ENCODE data around the gene FOSL1. TPM values are rescaled to one million over a fixed set of nuclear protein-coding genes. Genes with fewer than 3 reads are reported as not detected.
A peak's percentile ranks its signal among the peaks of the same experiment; 100 is the strongest.

FOSL1 gene
- total RNA-seq, 2 experiments from 2014 or later: 0.88 TPM; not detected in 1

DNA sequence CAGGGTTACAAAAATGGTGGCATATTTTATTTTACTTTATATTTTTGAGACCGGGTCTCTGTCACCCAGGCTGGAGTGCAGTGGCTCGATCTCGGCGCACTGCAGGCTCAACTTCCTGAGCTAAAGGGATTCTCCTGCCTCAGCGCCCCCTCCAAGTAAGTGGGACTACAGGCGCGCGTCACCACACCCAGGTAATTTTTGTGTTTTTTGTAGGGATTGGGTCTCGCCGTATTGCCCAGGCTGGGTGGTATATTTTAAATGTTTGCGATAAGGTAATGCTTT is 652 bp upstream of the FOSL1 start:
- ChIA-PET POLR2A (interaction anchor here (0.8 to 2.3 kb wide), 4 partner anchors 9 to 15 kb away, joined by 3 to 5 read pairs (median 4); partner anchors contain the start of gene CCDC85B), CTCF (ENCODE audit: unreplicated experiment) (interaction anchor here (1.1 kb wide), 1 partner anchor 11 kb away, joined by 3 read pairs; the partner anchor contains the start of gene CCDC85B)
- no peaks in the 10 kb centered on the region for H3K9me2 ChIP-seq (ENCODE audit: insufficient read depth, low read length)
- no peak overlapping the region for H3K27ac ChIP-seq (ENCODE audit: low read depth, low read length, poor library complexity, severe bottlenecking)
- DNase-seq (ENCODE audit: low spot score): no peak
- H2AFZ ChIP-seq (ENCODE audit: low read length): no peak overlapping the region
- H3K36me3 ChIP-seq (ENCODE audit: insufficient read depth, low read length): no peaks in the 10 kb centered on the region
- H3K79me2 ChIP-seq (ENCODE audit: insufficient read depth, low read depth, low read length): no peaks in the 10 kb centered on the region
- peak overlapping the region; percentile 80 for H3K4me2 ChIP-seq (ENCODE audit: low read length)
- no peaks in the 10 kb centered on the region for H3K9me3 ChIP-seq (ENCODE audit: low read length)
- intact Hi-C loops (cut with micrococcal nuclease; ENCODE audit: unreplicated experiment): loop anchor here (2.0 kb wide), 1 partner anchor 18 kb away; the partner anchor contains the start of genes C11orf68 and DRAP1
- H3K4me3 ChIP-seq (ENCODE audit: low read depth, low read length, poor library complexity, severe bottlenecking): no peak overlapping the region
- no peak for TF ChIP-seq EZH2phosphoT487 (IDR thresholded peaks at IDR 0.05; ENCODE audit: borderline replicate concordance, low read depth, low read length)
- TF ChIP-seq, protein P1, sequence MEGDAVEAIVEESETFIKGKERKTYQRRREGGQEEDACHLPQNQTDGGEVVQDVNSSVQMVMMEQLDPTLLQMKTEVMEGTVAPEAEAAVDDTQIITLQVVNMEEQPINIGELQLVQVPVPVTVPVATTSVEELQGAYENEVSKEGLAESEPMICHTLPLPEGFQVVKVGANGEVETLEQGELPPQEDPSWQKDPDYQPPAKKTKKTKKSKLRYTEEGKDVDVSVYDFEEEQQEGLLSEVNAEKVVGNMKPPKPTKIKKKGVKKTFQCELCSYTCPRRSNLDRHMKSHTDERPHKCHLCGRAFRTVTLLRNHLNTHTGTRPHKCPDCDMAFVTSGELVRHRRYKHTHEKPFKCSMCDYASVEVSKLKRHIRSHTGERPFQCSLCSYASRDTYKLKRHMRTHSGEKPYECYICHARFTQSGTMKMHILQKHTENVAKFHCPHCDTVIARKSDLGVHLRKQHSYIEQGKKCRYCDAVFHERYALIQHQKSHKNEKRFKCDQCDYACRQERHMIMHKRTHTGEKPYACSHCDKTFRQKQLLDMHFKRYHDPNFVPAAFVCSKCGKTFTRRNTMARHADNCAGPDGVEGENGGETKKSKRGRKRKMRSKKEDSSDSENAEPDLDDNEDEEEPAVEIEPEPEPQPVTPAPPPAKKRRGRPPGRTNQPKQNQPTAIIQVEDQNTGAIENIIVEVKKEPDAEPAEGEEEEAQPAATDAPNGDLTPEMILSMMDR (conservative IDR thresholded peaks at IDR 0.05; ENCODE audit: low read length): no peak
- H3K4me1 ChIP-seq (ENCODE audit: insufficient read depth, low read length, poor library complexity, severe bottlenecking): peaks cover 20% of the 10 kb centered on the region
- H4K20me1 ChIP-seq (ENCODE audit: insufficient read depth, low read length): no peaks in the 10 kb centered on the region
- BruUV-seq (replicated peaks): no TSS peak

DNA sequence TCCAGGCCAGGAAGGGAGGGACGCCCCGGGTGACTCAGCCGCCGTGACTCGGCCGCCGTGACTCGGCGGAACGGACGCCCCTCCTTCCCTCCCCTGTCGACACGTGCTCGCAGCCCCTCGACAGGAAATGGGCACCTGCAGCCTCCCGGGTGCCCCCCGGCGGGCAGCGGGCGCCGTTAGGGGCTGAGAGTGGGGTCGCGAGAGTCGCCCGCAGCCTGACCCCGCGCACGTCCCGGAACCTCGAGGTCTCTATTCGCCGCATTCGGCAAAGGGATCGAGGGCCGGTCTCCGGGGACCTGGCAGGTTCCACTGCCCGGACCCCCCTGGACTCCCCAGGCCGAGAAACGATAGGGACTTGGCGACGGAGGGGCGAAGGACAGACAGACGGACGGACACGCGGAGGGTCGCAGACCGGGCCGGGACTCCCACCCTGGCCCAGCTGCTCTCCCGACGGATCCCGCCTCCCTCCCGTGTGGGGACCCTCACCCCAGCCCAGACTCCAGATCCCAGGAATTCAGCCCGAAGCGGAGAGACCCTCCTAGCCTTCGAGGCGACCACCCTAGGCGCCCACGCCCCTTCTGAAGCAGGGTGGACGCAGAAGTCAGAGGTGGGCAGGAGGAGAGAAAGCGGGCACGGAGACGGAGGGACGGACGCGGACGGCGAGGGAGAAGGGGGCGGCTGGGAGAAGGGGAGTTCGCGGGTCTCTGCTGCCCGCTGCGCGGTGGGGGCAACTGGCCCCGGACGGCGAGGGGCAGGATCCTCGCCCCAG is 648 bp downstream of the FOSL1 start:
- POLR2A ChIA-PET: no interaction called here
- Histone ChIP-seq H3K4me3 (ENCODE audit: low read depth, low read length, poor library complexity, severe bottlenecking) (peak overlapping the region; percentile 65), H3K9me2 (ENCODE audit: insufficient read depth, low read length) (no peaks in the 10 kb centered on the region), H3K36me3 (ENCODE audit: insufficient read depth, low read length) (no peaks in the 10 kb centered on the region), H3K9me3 (ENCODE audit: low read length) (no peaks in the 10 kb centered on the region), H4K20me1 (ENCODE audit: insufficient read depth, low read length) (no peaks in the 10 kb centered on the region), H2AFZ (ENCODE audit: low read length) (no peak overlapping the region), H3K27ac (ENCODE audit: low read depth, low read length, poor library complexity, severe bottlenecking) (no peak overlapping the region), H3K79me2 (ENCODE audit: insufficient read depth, low read depth, low read length) (no peaks in the 10 kb centered on the region), H3K4me1 (ENCODE audit: insufficient read depth, low read length, poor library complexity, severe bottlenecking) (peaks cover 20% of the 10 kb centered on the region), H3K4me2 (ENCODE audit: low read length) (peak overlapping the region; percentile 80)
- intact Hi-C loops (cut with micrococcal nuclease; ENCODE audit: unreplicated experiment): loop anchor here (2.0 kb wide), 1 partner anchor 19 kb away; the partner anchor contains the start of genes C11orf68 and DRAP1
- no TSS peak for BruUV-seq (replicated peaks)
- TF ChIP-seq EZH2phosphoT487 (IDR thresholded peaks at IDR 0.05; ENCODE audit: borderline replicate concordance, low read depth, low read length): no peak
- TF ChIP-seq, protein P1 (conservative IDR thresholded peaks at IDR 0.05; ENCODE audit: low read length): no peak
- peak; percentile 19 for DNase-seq (ENCODE audit: low spot score)
- CTCF ChIA-PET (ENCODE audit: unreplicated experiment): no interaction called here

Data from OCI-LY7 (cell line).